ENCODE results near the gene AIP. TPM values are rescaled to one million over a fixed set of nuclear protein-coding genes. Genes with fewer than 3 reads are reported as not detected.

Gene AIP
- total and polyA plus RNA-seq, 2 donors (not counting 1 experiment from before 2014, with no cell fraction given), result 53.7 to 117 TPM

GRCh38 chr11:67530282-67530592 is 47.4 kb downstream of the AIP start:
- DNase-seq (ENCODE audit: low read depth in 2 of 2), result no peak

GRCh38 chr11:67532889-67533288 is 50.1 kb downstream of the AIP start:
- H3K27me3 ChIP-seq (ENCODE audit: control insufficient read depth, insufficient read depth, low read length), result no peaks in the 10 kb centered on the region
- no peak for DNase-seq (ENCODE audit: low read depth in 2 of 2)

More at GRCh38 chr11:67530282-67530592, 47.4 kb downstream of the AIP start:
- no peak overlapping the region for H2AFZ ChIP-seq (ENCODE audit: low read length)
- H3K36me3 ChIP-seq (ENCODE audit: control insufficient read depth, insufficient read depth, low read length), result no peaks in the 10 kb centered on the region
- H3K4me3 ChIP-seq (replicated peaks in 1 of 4; ENCODE audit: control extremely low read depth in 1 of 4, insufficient read depth in 1 of 4, low read depth in 3 of 4, low read length in 4 of 4), result no peak overlapping the region
- no peak overlapping the region for H3K4me2 ChIP-seq (ENCODE audit: extremely low read depth, insufficient read depth, low read length)
- no peaks in the 10 kb centered on the region for H4K20me1 ChIP-seq (ENCODE audit: control insufficient read depth, extremely low read depth, insufficient read depth, low read length)
- H3K9me3 ChIP-seq (ENCODE audit: control insufficient read depth, insufficient read depth, low read depth, low read length), result no peaks in the 10 kb centered on the region
- H3K27ac ChIP-seq (ENCODE audit: insufficient read depth, low read length), result no peak overlapping the region
- no peak for TF ChIP-seq EZH2 (IDR thresholded peaks at IDR 0.05; ENCODE audit: low read length, missing control alignments)
- TF ChIP-seq, protein P1, sequence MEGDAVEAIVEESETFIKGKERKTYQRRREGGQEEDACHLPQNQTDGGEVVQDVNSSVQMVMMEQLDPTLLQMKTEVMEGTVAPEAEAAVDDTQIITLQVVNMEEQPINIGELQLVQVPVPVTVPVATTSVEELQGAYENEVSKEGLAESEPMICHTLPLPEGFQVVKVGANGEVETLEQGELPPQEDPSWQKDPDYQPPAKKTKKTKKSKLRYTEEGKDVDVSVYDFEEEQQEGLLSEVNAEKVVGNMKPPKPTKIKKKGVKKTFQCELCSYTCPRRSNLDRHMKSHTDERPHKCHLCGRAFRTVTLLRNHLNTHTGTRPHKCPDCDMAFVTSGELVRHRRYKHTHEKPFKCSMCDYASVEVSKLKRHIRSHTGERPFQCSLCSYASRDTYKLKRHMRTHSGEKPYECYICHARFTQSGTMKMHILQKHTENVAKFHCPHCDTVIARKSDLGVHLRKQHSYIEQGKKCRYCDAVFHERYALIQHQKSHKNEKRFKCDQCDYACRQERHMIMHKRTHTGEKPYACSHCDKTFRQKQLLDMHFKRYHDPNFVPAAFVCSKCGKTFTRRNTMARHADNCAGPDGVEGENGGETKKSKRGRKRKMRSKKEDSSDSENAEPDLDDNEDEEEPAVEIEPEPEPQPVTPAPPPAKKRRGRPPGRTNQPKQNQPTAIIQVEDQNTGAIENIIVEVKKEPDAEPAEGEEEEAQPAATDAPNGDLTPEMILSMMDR (conservative IDR thresholded peaks at IDR 0.05 in 1 of 2, IDR thresholded peaks at IDR 0.05 in 1 of 2; ENCODE audit: low read depth in 1 of 2, low read length in 2 of 2), result no peak
- no peaks in the 10 kb centered on the region for H3K4me1 ChIP-seq (ENCODE audit: control insufficient read depth, extremely low read depth, insufficient read depth, low read length)
- no peaks in the 10 kb centered on the region for H3K27me3 ChIP-seq (ENCODE audit: control insufficient read depth, insufficient read depth, low read length)
- H3K9ac ChIP-seq (ENCODE audit: insufficient read depth, low read length), result no peak overlapping the region
- H3K79me2 ChIP-seq (ENCODE audit: control insufficient read depth, insufficient read depth, low read length), result no peaks in the 10 kb centered on the region

GRCh38 chr11:67534070-67534679 is 51.3 kb downstream of the AIP start:
- Histone ChIP-seq H4K20me1 (ENCODE audit: control insufficient read depth, extremely low read depth, insufficient read depth, low read length) (no peaks in the 10 kb centered on the region), H2AFZ (ENCODE audit: low read length) (no peak overlapping the region), H3K27ac (ENCODE audit: insufficient read depth, low read length) (no peak overlapping the region), H3K27me3 (ENCODE audit: control insufficient read depth, insufficient read depth, low read length) (no peaks in the 10 kb centered on the region), H3K4me1 (ENCODE audit: control insufficient read depth, extremely low read depth, insufficient read depth, low read length) (no peaks in the 10 kb centered on the region), H3K4me3 (replicated peaks in 1 of 4; ENCODE audit: control extremely low read depth in 1 of 4, insufficient read depth in 1 of 4, low read depth in 3 of 4, low read length in 4 of 4) (no peak overlapping the region), H3K9me3 (ENCODE audit: control insufficient read depth, insufficient read depth, low read depth, low read length) (no peaks in the 10 kb centered on the region), H3K36me3 (ENCODE audit: control insufficient read depth, insufficient read depth, low read length) (no peaks in the 10 kb centered on the region), H3K79me2 (ENCODE audit: control insufficient read depth, insufficient read depth, low read length) (no peaks in the 10 kb centered on the region), H3K9ac (ENCODE audit: insufficient read depth, low read length) (no peak overlapping the region), H3K4me2 (ENCODE audit: extremely low read depth, insufficient read depth, low read length) (no peak overlapping the region)
- DNase-seq (ENCODE audit: low read depth in 2 of 2), result peak in 1 of 2 donors; percentile 11
- no peak for TF ChIP-seq EZH2 (IDR thresholded peaks at IDR 0.05; ENCODE audit: low read length, missing control alignments)
- TF ChIP-seq, protein P1 (conservative IDR thresholded peaks at IDR 0.05 in 1 of 2, IDR thresholded peaks at IDR 0.05 in 1 of 2; ENCODE audit: low read depth in 1 of 2, low read length in 2 of 2), result no peak

More at GRCh38 chr11:67532889-67533288, 50.1 kb downstream of the AIP start:
- no peak overlapping the region for H3K4me3 ChIP-seq (replicated peaks in 1 of 4; ENCODE audit: control extremely low read depth in 1 of 4, insufficient read depth in 1 of 4, low read depth in 3 of 4, low read length in 4 of 4)
- no peak overlapping the region for H3K4me2 ChIP-seq (ENCODE audit: extremely low read depth, insufficient read depth, low read length)
- no peaks in the 10 kb centered on the region for H3K9me3 ChIP-seq (ENCODE audit: control insufficient read depth, insufficient read depth, low read depth, low read length)
- H3K36me3 ChIP-seq (ENCODE audit: control insufficient read depth, insufficient read depth, low read length), result no peaks in the 10 kb centered on the region
- H3K79me2 ChIP-seq (ENCODE audit: control insufficient read depth, insufficient read depth, low read length), result no peaks in the 10 kb centered on the region
- H3K4me1 ChIP-seq (ENCODE audit: control insufficient read depth, extremely low read depth, insufficient read depth, low read length), result no peaks in the 10 kb centered on the region
- H4K20me1 ChIP-seq (ENCODE audit: control insufficient read depth, extremely low read depth, insufficient read depth, low read length), result no peaks in the 10 kb centered on the region
- H3K9ac ChIP-seq (ENCODE audit: insufficient read depth, low read length), result no peak overlapping the region
- TF ChIP-seq, protein P1 (conservative IDR thresholded peaks at IDR 0.05 in 1 of 2, IDR thresholded peaks at IDR 0.05 in 1 of 2; ENCODE audit: low read depth in 1 of 2, low read length in 2 of 2), result no peak
- no peak for TF ChIP-seq EZH2 (IDR thresholded peaks at IDR 0.05; ENCODE audit: low read length, missing control alignments)
- no peak overlapping the region for H2AFZ ChIP-seq (ENCODE audit: low read length)
- H3K27ac ChIP-seq (ENCODE audit: insufficient read depth, low read length), result no peak overlapping the region

All from fibroblast of lung (primary cell).